Hepatocyte (in vitro differentiated cells): Measurements from ENCODE around the gene RANBP3L.

Experiments used
- EZH2 ChIP-seq: fragments of 200-600 bp; sonication (generic); IDR thresholded peaks from 2 replicates; pipeline ENCODE4 v1.6.1; 2016; ENCODE audit warnings: antibody characterized with exemption, mild to moderate bottlenecking, borderline replicate concordance
- TF ChIP-seq, protein P1 (sequence below): fragments of 200-600 bp; sonication (generic); IDR thresholded peaks from 2 replicates; pipeline ENCODE4 v1.5.1; 2016; ENCODE audit warnings: antibody characterized with exemption, mild to moderate bottlenecking; ENCODE audit not compliant: poor library complexity

DNA sequence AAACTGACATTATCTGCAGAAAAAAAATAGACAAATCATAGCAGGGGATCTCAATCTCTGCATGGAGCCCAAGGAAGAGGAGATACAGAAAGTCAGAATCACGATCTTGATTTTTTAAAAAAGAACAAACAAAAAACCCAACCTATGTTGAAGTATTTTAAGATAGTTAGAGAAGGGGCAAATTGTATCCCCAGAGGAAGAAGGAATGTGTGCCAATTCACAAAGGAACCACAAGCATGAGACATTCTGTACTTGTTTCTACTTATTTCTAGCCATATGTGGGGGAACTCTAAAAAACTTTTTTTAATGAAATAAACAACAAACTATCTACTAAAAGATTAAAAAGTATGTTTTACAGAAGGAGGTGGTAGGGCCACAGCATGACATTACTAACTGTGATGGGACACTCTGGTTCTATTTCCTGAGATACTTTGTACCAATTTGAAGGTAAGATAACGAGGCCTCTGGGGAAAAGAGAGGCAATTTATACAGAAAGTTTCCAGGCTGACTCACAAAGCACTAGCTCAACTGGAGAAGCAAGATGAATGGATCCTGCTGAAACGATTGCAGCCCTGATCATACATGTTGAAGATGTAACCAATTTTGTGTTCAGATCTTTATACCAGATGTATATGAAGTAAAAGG, 22.5 kb downstream of the RANBP3L start:
- TF ChIP-seq, protein P1, sequence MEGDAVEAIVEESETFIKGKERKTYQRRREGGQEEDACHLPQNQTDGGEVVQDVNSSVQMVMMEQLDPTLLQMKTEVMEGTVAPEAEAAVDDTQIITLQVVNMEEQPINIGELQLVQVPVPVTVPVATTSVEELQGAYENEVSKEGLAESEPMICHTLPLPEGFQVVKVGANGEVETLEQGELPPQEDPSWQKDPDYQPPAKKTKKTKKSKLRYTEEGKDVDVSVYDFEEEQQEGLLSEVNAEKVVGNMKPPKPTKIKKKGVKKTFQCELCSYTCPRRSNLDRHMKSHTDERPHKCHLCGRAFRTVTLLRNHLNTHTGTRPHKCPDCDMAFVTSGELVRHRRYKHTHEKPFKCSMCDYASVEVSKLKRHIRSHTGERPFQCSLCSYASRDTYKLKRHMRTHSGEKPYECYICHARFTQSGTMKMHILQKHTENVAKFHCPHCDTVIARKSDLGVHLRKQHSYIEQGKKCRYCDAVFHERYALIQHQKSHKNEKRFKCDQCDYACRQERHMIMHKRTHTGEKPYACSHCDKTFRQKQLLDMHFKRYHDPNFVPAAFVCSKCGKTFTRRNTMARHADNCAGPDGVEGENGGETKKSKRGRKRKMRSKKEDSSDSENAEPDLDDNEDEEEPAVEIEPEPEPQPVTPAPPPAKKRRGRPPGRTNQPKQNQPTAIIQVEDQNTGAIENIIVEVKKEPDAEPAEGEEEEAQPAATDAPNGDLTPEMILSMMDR, result no peak
- no peak for TF ChIP-seq EZH2
